Keratinocyte (primary cell): ENCODE results near the gene CDHR1.

Experiments used
- CTCF ChIP-seq, 3 experiments: IDR thresholded peaks in 1 of 3; conservative IDR thresholded peaks in 1 of 3; optimal IDR thresholded peaks in 1 of 3; 2 replicates in 2 of 3; 3 replicates in 1 of 3; pipeline versions ENCODE3 to v1.5.1; 2011; ENCODE audit warnings: low read length in 3 of 3, mild to moderate bottlenecking in 3 of 3, moderate library complexity in 2 of 3, control low read depth in 1 of 3, inconsistent platforms in 1 of 3; ENCODE audit not compliant: insufficient read depth in 2 of 3; ENCODE audit errors: extremely low read depth in 1 of 3
- EZH2 ChIP-seq: IDR thresholded peaks from one replicate; pipeline ENCODE4 v1.6.1; 2012; ENCODE audit warnings: inconsistent platforms, mild to moderate bottlenecking, low read length, moderate library complexity

GRCh38 chr10:84175436-84175835 lies 18.9 kb upstream of the CDHR1 start:
- TF ChIP-seq CTCF (optimal IDR thresholded peaks at IDR 0.05 in 1 of 3, IDR thresholded peaks at IDR 0.05 in 1 of 3, conservative IDR thresholded peaks at IDR 0.05 in 1 of 3; ENCODE audit: extremely low read depth in 1 of 3, insufficient read depth in 2 of 3, low read length in 3 of 3) (no peak), EZH2 (no peak)
